ENCODE results near the gene ECM2. TPM values are rescaled to one million over a fixed set of nuclear protein-coding genes. Genes with fewer than 3 reads are reported as not detected.

ECM2 gene
- total and polyA plus RNA-seq, 2 of the 13 experiments (the other 11 are each of a cell fraction or from before 2014, with no cell fraction given), result 0.37 TPM; not detected in 1

GRCh38 chr9:92550765-92551164 is 15.0 kb upstream of the ECM2 start:
- ChIA-PET POLR2A (no interaction called here), CTCF (ENCODE audit: low intra/inter-chr PET ratio, low total read pairs) (no interaction called here)
- TF ChIP-seq EEA1 (CRISPR knock-in tag; IDR thresholded peaks at IDR 0.05; ENCODE audit: borderline replicate concordance) (no peak), SIX4 (CRISPR knock-in tag; IDR thresholded peaks at IDR 0.05) (no peak), GZF1 (CRISPR knock-in tag; IDR thresholded peaks at IDR 0.05) (no peak), NFRKB (IDR thresholded peaks at IDR 0.05) (no peak), SMAD3 (CRISPR knock-in tag; IDR thresholded peaks at IDR 0.05) (no peak)
- in situ Hi-C loops (cut with HindIII; ENCODE audit: extremely low pct_ligation_motif_present, low pct_unique_long_range_greater_than_20kb) (no loop called here), intact Hi-C loops (cut with micrococcal nuclease; ENCODE audit: unreplicated experiment) (no loop called here)
- Histone ChIP-seq H2AFZ (ENCODE audit: low read length) (no peak overlapping the region), H4K20me1 (ENCODE audit: insufficient read depth, low read length) (no peaks in the 10 kb centered on the region), H3K4me2 (ENCODE audit: low read depth, low read length) (no peak overlapping the region), H3K27me3 (ENCODE audit: control insufficient read depth in 1 of 2, insufficient read depth in 2 of 2, low read length in 2 of 2) (no peaks in the 10 kb centered on the region), H3K36me3 (replicated peaks in 1 of 2; ENCODE audit: control insufficient read depth in 1 of 2, insufficient read depth in 2 of 2, low read length in 2 of 2) (no peaks in the 10 kb centered on the region), H3K79me2 (ENCODE audit: insufficient read depth, low read length) (no peaks in the 10 kb centered on the region), H3K4me3 (replicated peaks in 1 of 3; ENCODE audit: insufficient read depth in 1 of 3, low read depth in 2 of 3, low read length in 3 of 3) (no peak overlapping the region), H3K9me3 (ENCODE audit: low read length) (no peaks in the 10 kb centered on the region), H3K27ac (ENCODE audit: extremely low read length, insufficient read depth, low read length) (no peak overlapping the region), H3K9ac (ENCODE audit: insufficient read depth, low read depth, low read length) (no peak overlapping the region), H3K4me1 (ENCODE audit: insufficient read depth, low read length) (no peaks in the 10 kb centered on the region)
- WGBS (ENCODE audit: low lambda C conversion rate), result 95% methylated on average over 2 of the region's 2 CpGs
- ATAC-seq (no peak), DNase-seq (ENCODE audit: low spot score) (no peak), FAIRE-seq (no peak)
- BruUV-seq (replicated peaks), result no TSS peak

DNA sequence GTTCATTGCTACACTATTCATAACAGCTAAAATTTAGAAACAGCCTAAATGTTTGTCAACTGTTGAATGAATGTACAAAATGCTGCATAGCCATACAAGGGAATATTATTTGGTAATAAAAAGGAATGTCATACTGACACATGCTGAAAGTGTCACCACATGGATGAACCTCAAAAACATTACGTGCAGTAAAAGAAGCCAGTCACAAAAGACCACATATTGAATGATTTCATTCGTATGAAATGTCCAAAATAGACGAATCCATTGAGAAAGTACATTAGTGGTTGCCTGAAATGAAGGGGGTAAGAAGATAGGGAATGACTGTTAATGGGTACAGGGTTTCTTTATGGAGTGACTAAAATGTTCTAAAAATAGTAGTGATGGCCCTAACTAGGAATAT is 11.6 kb upstream of the ECM2 start:
- Histone ChIP-seq H3K9me3 (ENCODE audit: low read length) (no peaks in the 10 kb centered on the region), H3K79me2 (ENCODE audit: insufficient read depth, low read length) (no peaks in the 10 kb centered on the region), H3K27ac (ENCODE audit: extremely low read length, insufficient read depth, low read length) (no peak overlapping the region), H3K9ac (ENCODE audit: insufficient read depth, low read depth, low read length) (no peak overlapping the region), H3K4me3 (replicated peaks in 1 of 3; ENCODE audit: insufficient read depth in 1 of 3, low read depth in 2 of 3, low read length in 3 of 3) (no peak overlapping the region), H4K20me1 (ENCODE audit: insufficient read depth, low read length) (no peaks in the 10 kb centered on the region), H3K36me3 (replicated peaks in 1 of 2; ENCODE audit: control insufficient read depth in 1 of 2, insufficient read depth in 2 of 2, low read length in 2 of 2) (no peaks in the 10 kb centered on the region), H3K4me1 (ENCODE audit: insufficient read depth, low read length) (no peaks in the 10 kb centered on the region), H2AFZ (ENCODE audit: low read length) (no peak overlapping the region), H3K4me2 (ENCODE audit: low read depth, low read length) (no peak overlapping the region), H3K27me3 (ENCODE audit: control insufficient read depth in 1 of 2, insufficient read depth in 2 of 2, low read length in 2 of 2) (no peaks in the 10 kb centered on the region)
- BruUV-seq (replicated peaks), result no TSS peak
- ChIA-PET POLR2A (no interaction called here), CTCF (ENCODE audit: low intra/inter-chr PET ratio, low total read pairs) (no interaction called here)
- intact Hi-C loops (cut with micrococcal nuclease; ENCODE audit: unreplicated experiment) (no loop called here), in situ Hi-C loops (cut with HindIII; ENCODE audit: extremely low pct_ligation_motif_present, low pct_unique_long_range_greater_than_20kb) (no loop called here)
- ATAC-seq (no peak), DNase-seq (ENCODE audit: low spot score) (no peak), FAIRE-seq (no peak)
- WGBS (ENCODE audit: low lambda C conversion rate), result 88% methylated on average over 3 of the region's 3 CpGs
- no peak for TF ChIP-seq KDM2A (CRISPR knock-in tag; IDR thresholded peaks at IDR 0.05; ENCODE audit: borderline replicate concordance, low read depth)
- TF ChIP-seq ZNF724P (CRISPR knock-in tag; IDR thresholded peaks at IDR 0.05; ENCODE audit: borderline replicate concordance), result no peak
- no peak for TF ChIP-seq ZNF552 (CRISPR knock-in tag; IDR thresholded peaks at IDR 0.05; ENCODE audit: borderline replicate concordance)
- TF ChIP-seq ZNF747 (CRISPR knock-in tag; IDR thresholded peaks at IDR 0.05; ENCODE audit: borderline replicate concordance), result no peak
- TF ChIP-seq ETV5 (CRISPR knock-in tag; IDR thresholded peaks at IDR 0.05; ENCODE audit: borderline replicate concordance), result no peak
- no peak for TF ChIP-seq ARNTL (CRISPR knock-in tag; IDR thresholded peaks at IDR 0.05)
- TF ChIP-seq CCDC6 (CRISPR knock-in tag; IDR thresholded peaks at IDR 0.05), result no peak
- TF ChIP-seq, protein P1, sequence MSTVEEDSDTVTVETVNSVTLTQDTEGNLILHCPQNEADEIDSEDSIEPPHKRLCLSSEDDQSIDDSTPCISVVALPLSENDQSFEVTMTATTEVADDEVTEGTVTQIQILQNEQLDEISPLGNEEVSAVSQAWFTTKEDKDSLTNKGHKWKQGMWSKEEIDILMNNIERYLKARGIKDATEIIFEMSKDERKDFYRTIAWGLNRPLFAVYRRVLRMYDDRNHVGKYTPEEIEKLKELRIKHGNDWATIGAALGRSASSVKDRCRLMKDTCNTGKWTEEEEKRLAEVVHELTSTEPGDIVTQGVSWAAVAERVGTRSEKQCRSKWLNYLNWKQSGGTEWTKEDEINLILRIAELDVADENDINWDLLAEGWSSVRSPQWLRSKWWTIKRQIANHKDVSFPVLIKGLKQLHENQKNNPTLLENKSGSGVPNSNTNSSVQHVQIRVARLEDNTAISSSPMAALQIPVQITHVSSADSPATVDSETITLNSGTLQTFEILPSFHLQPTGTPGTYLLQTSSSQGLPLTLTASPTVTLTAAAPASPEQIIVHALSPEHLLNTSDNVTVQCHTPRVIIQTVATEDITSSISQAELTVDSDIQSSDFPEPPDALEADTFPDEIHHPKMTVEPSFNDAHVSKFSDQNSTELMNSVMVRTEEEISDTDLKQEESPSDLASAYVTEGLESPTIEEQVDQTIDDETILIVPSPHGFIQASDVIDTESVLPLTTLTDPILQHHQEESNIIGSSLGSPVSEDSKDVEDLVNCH (CRISPR knock-in tag; IDR thresholded peaks at IDR 0.05), result no peak

Measured in HepG2 (cell line).